ENCODE results near the gene FOSL2.

DNA sequence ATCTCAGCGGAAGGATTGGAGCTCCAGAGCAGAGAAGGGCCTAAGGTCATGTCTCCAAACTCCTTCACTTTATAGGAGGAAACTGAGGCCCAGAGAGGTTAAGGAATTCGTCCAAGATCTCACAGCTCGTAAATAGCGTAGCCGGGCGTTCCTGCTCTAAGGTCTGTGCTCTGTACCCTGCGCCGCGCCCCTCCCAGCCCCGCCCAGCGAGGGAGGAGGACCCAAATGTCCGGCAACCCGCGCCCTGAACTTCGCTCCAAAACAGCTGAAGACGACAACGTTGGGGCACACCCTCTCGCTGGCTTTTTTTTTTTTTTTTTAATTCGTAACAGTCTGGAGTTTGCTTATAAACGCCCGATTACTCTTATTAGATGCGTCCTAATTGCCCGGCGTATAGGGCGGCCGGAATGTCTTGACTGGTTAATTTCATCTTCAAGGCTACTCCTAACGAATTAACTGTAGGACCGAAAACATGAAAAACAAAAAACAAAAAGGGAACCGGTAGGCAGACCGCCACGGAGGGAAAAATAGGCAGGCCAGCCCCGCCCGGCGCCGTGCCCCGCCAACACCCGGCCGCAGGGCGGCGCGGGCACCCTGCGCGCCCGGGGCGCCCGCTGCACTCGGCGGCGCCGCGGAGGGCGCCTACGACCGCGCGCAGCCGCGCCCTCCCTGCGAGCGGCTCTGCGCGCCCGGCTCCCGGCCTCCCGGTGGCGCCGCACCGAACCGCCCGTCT lies 928 bp upstream of the FOSL2 start:
- TF ChIP-seq CBFB (CRISPR knock-in tag; IDR thresholded peaks at IDR 0.05; ENCODE audit: low read depth) = no peak
- TF ChIP-seq, protein P1, sequence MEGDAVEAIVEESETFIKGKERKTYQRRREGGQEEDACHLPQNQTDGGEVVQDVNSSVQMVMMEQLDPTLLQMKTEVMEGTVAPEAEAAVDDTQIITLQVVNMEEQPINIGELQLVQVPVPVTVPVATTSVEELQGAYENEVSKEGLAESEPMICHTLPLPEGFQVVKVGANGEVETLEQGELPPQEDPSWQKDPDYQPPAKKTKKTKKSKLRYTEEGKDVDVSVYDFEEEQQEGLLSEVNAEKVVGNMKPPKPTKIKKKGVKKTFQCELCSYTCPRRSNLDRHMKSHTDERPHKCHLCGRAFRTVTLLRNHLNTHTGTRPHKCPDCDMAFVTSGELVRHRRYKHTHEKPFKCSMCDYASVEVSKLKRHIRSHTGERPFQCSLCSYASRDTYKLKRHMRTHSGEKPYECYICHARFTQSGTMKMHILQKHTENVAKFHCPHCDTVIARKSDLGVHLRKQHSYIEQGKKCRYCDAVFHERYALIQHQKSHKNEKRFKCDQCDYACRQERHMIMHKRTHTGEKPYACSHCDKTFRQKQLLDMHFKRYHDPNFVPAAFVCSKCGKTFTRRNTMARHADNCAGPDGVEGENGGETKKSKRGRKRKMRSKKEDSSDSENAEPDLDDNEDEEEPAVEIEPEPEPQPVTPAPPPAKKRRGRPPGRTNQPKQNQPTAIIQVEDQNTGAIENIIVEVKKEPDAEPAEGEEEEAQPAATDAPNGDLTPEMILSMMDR (IDR thresholded peaks at IDR 0.05) = no peak
- no peak for TF ChIP-seq MAX (CRISPR knock-in tag; IDR thresholded peaks at IDR 0.05)
